Activated CD4-positive, alpha-beta T cell treated with anti-CD3 and anti-CD28 coated beads, Interleukin-2, amount 50 U/mL, for 4 hours (primary cell): ENCODE measurements around the gene TBC1D1.

Source experiments
- DNase-seq, 2 experiments: peaks; one replicate each; pipeline ENCODE4 v3.0.0-alpha.2; 2020

The TBC1D1 gene, protein sequence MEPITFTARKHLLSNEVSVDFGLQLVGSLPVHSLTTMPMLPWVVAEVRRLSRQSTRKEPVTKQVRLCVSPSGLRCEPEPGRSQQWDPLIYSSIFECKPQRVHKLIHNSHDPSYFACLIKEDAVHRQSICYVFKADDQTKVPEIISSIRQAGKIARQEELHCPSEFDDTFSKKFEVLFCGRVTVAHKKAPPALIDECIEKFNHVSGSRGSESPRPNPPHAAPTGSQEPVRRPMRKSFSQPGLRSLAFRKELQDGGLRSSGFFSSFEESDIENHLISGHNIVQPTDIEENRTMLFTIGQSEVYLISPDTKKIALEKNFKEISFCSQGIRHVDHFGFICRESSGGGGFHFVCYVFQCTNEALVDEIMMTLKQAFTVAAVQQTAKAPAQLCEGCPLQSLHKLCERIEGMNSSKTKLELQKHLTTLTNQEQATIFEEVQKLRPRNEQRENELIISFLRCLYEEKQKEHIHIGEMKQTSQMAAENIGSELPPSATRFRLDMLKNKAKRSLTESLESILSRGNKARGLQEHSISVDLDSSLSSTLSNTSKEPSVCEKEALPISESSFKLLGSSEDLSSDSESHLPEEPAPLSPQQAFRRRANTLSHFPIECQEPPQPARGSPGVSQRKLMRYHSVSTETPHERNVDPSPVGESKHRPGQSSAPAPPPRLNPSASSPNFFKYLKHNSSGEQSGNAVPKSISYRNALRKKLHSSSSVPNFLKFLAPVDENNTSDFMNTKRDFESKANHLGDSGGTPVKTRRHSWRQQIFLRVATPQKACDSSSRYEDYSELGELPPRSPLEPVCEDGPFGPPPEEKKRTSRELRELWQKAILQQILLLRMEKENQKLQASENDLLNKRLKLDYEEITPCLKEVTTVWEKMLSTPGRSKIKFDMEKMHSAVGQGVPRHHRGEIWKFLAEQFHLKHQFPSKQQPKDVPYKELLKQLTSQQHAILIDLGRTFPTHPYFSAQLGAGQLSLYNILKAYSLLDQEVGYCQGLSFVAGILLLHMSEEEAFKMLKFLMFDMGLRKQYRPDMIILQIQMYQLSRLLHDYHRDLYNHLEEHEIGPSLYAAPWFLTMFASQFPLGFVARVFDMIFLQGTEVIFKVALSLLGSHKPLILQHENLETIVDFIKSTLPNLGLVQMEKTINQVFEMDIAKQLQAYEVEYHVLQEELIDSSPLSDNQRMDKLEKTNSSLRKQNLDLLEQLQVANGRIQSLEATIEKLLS (N-terminal part only)

DNA sequence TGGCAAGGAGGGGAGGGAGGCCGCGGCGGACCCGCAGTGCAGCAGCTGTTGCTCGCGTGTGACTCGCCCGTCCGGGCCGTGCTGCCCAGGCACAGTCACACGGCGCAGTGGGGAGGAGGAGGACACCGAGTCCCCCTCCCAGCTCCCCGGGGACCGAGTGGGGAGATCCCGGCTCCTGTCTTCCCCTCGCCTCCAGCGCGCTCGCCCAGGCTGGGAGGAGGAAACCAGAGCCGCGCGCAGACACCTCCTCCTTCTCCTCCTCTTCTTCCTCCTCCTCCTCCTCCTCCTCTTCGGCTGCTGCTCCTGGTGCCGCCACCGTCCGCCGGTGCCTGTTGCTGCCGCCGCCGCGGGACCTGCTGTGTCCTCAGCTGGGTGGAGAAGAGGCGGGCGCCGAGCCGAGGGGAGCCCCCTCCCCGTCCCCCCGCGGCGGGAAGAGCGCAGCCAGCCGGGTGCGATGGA, at the start of gene TBC1D1:
Gene TBC1D1 (plus strand): TSS at position 284 of the 459 bp plus-strand sequence. CDS start 11,012 bp downstream, outside the sequence.
- peak; percentile 34 to 38 for DNase-seq

DNA sequence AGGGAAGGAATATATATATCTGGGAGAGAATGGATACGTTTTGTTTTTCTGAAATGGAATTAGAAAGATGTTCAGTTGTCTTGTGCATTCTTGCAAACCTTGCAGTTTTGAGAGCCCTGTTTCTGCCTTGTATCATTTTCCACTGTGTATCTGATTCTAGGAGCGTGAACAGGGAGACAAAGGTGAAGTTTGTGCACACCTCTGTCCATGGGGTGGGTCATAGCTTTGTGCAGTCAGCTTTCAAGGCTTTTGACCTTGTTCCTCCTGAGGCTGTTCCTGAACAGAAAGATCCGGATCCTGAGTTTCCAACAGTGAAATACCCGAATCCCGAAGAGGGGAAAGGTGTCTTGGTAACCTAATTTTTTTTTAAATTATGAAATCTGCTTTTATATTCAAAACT, 46.7 kb upstream of the TBC1D1 start:
- no peak for DNase-seq

DNA sequence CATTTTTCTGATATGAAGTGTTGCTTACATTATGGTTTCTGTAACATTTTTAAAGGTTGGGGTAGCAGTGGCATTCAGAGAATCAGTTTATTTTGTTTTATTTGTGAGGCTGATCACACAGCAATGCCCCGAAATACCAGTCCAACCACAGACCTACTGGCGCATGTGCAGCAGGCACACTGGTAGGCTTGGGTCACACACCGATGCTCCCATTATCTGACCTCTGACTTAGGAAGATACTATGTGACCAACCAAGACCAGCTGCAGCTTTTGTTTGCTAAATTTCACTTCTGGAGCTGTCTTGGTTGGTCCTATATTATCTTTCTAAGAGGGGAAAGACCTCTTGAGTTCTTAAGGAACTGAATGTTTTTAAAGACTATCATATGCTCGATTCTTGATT, 45.7 kb upstream of the TBC1D1 start:
- DNase-seq = no peak

DNA sequence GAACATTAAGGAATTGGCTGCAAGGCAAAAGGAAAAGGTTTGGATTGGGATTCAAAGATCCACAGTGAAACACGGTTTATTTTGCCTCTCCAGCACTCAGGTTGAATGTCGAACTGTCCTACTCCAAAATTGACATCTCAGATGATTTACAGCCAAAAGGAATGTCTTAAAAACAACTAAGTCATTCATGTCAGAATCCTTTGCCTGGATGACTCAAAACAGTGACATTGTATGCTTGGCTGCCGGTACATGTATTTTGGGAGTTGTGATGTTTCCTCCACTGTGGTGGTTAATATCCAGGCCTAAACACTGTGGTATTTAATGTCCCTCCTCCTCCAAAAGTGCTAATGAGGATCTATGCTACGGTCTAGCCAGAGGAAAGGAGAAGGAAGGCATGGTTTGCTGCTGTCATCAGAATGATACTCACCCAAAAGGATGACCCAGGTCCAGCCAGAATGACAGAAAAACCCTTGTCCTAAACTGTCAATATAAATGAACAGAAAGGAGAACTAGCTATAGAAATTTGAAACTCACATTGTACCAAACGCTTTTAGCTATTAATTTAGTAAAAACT, 43.5 kb upstream of the TBC1D1 start:
- no peak for DNase-seq

DNA sequence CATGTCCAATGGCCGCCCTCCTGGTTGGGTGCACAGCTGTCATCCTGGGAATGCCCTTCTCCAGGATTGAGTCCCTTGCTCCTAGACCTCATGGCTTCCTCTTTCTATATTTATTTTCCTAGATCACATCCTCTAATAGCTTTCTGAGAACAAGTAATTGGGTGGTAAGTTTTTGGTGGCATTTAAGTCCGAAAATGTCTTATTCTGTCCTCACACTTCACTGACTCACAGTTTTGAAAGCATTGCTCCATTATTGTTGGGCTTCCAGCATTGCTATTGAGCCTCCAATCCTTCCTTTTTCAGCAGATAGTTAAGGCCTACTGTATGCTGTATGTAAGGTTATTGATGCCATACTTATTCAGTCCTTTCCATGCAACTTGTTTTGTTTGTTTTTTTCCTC, 38.5 kb upstream of the TBC1D1 start:
- DNase-seq = no peak

DNA sequence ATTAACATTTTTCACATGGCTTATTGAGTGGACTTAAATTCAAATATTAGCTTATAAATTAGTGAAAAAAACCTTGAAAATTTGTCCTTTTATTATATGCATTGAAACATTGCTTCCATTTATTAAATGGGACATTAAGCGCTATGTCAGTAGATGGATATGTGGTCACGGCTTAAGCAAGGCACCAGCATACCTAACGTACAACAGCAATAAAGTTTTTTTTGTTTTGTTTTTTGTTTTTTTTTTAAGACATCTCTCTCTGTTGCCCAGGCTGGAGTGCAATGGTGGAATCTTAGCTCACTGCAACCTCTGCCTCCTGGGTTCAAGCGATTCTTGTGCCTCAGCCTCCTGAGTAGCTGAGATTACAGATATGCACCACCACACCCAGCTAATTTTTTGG, 32.8 kb upstream of the TBC1D1 start:
- DNase-seq = no peak

DNA sequence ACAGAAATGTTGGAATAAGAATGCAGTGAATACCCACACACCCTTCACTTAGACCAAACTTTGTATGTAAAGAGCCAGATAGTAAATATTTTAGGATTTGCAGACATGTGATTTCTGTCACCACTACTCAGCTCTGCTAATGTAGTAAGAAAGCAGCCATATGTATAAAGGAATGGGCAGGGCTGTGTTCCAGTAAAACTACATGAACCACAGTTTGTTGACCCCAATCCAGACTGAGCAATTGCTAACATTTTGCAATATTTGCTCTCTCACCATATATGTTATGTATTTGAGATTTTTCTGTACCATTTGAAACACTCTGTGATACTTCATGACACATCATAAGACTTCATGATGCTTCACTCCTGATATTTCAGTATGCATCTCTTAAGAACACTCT, 32.0 kb upstream of the TBC1D1 start:
- DNase-seq = no peak

DNA sequence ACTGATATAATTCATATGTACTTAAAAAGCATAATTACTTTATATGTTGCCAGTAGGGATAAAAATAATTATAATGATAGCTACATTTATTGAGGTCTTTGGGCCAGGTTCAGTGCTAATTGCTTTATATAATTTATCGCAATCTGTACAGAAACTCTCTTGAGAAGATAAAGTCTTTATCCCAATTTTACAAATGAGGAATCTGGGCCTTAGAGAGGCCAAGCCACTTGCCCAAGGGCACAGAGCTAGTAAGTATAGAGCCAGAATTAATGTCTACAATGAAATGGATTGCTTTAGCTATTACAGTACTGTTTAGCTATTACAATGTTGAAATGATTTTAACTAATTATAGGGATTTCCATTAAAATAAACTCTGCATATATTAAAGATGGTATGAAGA, 30.6 kb upstream of the TBC1D1 start:
- DNase-seq = no peak

DNA sequence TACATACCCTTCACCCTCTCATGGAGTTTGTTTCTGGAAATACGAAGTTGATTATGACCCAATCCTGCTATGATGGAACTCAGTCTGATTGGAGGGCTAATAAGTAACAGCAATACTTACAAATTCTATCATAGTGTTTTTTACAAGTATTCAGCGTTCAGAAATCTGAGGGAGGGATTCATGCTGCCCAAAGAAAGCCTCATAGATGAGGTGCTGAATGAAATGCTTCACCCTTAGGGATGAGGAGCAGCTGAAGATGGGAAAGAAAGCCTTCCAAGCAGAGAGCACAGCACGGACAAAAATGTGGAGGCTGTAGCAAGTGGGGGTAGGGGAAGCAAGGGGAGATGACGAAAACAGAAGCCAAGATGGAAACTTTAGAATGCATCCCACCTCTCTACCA, 27.9 kb upstream of the TBC1D1 start:
- DNase-seq = no peak

DNA sequence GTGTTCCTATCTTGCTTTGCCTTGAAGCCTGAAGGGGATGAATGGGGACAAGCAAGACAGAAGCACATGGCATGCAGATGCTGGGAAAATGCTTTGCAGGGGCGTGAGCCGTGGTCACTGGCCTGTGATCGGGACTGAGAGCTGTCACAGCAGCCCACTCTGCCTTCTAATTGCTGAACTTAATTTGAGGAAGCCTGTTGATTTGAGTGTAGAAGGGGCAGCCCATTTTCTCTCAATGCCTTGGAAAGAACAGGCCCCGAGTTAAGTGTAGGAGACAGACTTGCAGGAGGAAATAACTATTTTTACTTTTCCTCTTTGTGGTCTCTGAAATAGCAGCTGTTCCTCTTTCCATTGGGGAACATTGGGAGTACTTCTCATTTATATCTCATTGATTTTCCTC, 26.1 kb upstream of the TBC1D1 start:
- DNase-seq = no peak

DNA sequence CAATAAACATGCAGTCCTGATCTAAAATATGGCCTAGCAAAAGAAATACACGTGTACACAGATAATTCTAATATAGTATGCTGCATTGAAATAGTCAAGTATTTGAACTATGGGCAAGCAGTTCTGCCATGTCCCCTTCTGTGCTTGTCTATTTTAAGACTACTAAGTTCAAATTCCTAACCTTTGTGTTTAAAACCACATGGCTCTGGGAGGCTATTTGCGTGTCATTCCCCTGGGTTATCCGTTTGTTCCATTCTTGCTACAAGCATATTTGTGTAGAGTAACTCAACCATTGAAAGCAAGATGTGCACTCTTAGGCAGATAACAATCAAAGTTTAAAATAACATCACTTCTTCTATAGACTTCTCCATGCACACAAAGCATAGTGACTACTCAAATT, 25.4 kb upstream of the TBC1D1 start:
- no peak for DNase-seq

DNA sequence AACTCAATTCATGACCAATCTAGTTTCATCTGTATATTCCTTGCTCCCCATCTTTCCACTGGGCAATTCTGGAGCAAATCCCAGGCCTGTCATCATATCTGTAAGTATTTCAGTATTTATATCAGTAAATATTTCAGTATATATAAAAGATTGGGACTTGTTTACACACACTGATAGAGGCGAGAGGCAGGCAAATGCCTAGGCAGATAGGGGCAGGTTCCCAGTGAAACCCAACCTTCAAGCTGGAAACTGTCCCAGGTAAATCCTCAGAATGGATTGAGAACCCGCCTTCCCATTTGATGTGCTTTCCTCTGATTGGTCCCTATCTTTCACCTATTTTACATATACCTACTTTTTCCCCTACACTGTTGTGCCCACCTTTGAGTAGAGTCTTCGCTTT, 23.8 kb upstream of the TBC1D1 start:
- DNase-seq = no peak

DNA sequence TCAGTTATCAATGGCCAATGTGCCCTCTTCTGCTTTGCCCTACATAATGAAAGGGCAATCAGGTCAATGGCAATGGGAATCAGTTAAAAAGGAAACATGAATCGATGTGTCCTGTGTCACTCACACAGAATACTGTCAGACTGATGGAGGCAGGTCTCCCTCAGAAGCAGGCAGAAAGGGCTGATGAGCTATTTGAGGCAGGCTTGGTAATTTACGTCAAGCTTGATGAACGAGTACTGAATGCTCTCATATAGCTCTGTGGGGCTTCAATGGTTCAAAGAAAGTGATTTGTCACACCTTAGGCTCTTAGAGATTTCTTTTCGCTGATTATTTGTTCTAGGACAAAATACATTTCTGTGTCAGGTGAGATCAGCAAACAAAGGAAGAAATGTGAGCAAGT, 22.6 kb upstream of the TBC1D1 start:
- no peak for DNase-seq

DNA sequence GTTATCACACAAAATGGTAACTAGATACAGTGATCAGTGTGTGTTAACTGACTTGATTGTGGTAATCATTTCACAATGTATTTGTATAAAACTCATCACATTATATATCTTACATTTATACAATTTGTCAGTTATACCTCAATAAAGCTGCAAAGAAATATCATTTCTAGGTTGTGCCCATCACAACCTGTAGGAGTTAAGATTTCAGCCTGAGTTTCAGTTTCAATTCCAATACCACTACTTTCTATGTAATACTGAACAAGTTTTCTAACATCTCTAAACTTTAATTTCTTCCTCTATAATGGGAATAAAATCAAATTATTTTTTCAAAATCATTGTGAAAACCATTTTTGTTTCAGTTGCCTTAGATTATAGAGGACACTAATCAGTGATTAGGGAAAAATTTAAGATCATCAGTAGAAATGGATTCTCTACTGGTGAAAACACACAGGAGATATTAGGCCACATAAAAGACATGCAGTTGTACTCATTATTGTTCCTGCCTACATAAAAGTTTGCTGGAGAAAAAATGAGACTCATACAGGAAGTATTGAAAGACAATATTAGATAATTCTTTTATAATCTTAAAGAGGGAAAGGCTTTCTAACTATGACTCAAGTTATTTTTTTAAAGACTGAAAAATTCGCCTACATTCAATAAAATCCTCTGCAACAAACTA, 18.4 kb upstream of the TBC1D1 start:
- DNase-seq = no peak

DNA sequence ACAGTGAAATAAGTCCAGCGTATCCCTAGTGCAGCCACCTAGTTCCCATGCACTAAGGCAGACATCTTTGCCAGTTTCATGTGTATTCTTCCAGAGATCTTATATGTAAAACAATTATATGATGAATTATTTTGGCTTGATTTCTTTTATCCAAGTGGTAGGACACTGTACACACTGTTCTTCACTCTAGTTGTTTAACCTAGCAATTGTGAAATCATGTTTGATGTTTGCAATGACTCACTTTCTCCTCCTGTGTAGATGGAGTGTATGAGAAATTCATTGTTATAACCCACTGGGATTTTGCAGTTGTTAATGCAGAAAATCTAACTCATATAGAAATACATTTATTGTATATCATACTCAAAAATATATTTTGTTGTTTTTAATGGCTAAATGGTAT, 17.5 kb upstream of the TBC1D1 start:
- DNase-seq = no peak

DNA sequence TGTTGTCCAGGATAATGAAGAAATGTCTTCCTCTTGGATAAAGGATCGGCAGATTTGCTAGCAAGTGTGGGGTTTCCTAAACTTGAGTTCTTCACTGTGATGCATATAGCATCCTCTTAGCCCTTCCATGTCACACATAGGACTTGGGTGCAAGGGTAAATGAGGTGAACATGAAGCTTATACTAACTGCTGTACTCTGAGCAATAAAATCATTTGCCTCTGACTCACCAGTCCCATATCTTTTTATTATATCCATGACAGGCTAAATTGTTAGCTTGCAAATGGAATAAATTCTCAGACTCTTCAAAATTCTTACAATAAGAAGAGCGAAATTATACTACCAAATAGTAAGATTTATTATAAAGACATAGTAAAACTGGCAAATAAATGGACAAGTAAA, 14.7 kb upstream of the TBC1D1 start:
- no peak for DNase-seq

DNA sequence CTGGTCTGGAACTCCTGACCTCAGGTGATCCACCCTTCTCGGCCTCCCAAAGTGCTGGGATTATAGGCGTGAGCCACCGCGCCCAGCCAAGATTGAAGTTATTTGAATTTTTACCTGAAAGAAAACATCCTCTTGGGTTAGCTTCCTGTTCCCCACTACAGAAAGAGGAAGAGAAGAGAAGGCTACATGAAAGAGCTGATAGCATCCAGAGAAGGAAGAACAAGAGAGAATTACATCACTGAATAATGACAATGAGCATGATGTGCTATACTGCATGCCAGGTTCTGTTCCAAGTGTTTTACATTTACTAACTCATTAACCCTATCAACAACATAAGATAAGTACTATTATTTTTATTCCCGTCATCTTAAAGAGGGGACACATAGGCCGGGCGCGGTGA, 11.5 kb upstream of the TBC1D1 start:
- no peak for DNase-seq

DNA sequence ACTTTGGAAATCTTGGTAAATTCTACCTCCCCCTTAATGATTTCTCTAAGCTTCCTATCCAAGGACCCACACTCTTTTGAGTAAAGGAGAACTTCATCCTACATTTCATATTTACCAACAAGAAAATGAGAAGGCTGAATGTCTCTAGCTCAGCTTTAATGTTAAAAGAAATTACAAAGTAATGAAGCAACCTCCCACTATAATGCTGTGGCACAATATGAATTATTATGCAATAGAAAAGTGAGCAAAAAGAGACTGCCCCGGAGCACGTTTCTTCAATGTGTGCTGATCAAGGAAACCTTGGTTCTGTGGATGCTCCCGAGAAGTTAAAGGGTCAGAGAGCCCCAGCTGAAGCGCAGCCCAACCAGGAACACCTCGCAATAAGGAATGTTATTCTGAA, 9.1 kb upstream of the TBC1D1 start:
- DNase-seq = no peak

DNA sequence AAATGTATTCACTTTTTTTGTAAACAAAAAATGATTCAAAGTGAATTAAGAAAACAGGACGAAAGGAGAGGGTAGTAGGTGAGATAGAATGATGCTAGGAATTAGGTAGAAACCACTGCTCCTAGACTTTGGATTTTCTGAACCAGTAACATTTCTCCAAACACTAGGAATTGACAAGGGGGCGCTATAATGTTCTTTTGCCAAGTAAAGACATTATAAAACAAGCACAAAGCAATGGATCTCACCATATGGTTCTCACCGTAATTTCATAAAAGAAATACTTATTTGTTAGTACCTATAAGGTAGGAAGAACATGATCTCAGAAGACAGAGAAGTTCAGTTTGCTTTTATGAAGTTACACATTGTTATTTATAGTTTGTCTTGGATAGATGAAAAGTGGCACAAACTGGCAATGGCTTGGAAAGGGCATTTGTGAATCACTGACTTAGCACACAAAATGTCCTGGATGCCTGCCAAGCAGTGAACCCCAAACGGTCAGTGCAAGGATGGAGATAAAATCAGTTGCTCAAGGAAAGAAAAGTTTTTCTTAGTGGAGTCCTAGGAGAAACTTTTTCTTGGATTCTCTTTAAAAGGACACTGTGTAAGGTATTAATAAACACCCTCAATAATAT, 8.1 kb upstream of the TBC1D1 start:
- no peak for DNase-seq

DNA sequence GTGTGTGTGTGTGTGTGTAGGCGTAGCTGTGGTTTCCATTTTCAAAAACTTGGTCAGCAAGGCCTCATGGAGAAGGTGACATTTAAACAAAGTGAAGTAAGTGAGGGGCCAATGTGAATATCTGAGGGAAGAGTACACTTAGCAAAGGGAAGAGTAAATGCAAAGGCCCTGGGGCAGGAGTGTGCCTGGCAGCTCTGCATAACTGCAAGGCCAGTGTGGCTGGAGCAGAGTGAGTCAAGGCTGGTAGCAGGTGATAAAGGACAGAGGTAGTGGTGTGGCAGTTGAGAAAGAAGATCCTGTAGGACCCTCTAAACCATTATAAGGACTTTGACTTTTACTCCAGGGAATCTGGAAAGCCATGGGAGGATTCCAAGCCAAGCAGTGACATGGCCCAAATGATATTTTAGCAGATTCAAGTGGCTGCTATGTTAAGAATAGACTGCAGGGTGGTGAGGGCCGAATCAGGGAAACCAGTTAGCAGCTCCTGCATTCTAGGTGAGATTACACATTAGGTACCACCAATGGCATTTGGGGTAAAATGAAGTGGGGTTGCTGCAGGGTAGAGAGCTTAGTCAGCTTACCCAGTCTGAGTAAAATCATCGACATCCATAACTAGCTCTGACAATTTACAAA, 5.9 kb upstream of the TBC1D1 start:
- DNase-seq = no peak

DNA sequence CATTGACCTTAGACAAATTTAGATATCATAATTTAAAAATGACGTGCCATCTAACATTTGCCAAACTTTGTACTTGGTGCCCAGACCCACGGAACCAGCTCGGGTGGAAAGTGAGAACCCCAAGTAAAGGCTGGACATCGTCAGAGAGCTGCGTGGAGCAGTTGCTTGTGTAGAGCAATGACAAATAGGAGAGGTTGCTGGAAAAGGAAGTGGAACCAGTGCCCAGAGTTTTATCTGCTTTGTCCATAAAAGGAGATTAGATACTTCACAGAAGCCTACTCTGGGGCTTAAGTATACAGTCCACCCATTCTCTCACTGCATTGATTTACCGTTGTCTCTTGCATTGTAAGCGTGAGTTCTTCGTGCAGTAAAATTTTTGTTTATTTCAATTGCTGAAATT, 5.4 kb upstream of the TBC1D1 start:
- no peak for DNase-seq
